GM23248 (cell line): Measurements from ENCODE around the gene PLXDC2.

Source experiments
- EZH2 ChIP-seq: fragments of 200-600 bp; sonication (generic); IDR thresholded peaks from 2 replicates; pipeline ENCODE4 v1.6.1; 2018; ENCODE audit warnings: antibody characterized with exemption, mild to moderate bottlenecking; ENCODE audit not compliant: insufficient read depth, poor library complexity, severe bottlenecking
- EZH2phosphoT487 ChIP-seq: fragments of 200-600 bp; sonication (generic); IDR thresholded peaks from 2 replicates; pipeline ENCODE4 v1.6.1; 2018; ENCODE audit warnings: antibody characterized with exemption, moderate library complexity, mild to moderate bottlenecking, low read depth; ENCODE audit not compliant: insufficient read depth

- TF ChIP-seq EZH2 (no peak), EZH2phosphoT487 (no peak)
Observed at GRCh38 chr10:19915125-19915524, 98.9 kb downstream of the PLXDC2 start.
